HL-60 (cell line): Measurements from ENCODE around the gene ZNF273.

Source experiments
- CTCF ChIP-seq: IDR thresholded peaks from one replicate; pipeline ENCODE4 v1.5.1; 2011; ENCODE audit warnings: low read length, control low read depth, inconsistent platforms; ENCODE audit not compliant: insufficient read depth
- POLR2AphosphoS5 ChIP-seq: IDR thresholded peaks from 2 replicates; pipeline ENCODE4 v1.6.1; 2012; ENCODE audit warnings: low read depth
- REST ChIP-seq: IDR thresholded peaks from 2 replicates; pipeline ENCODE4 v1.6.1; 2012; ENCODE audit warnings: low read depth; ENCODE audit not compliant: insufficient replicate concordance

DNA sequence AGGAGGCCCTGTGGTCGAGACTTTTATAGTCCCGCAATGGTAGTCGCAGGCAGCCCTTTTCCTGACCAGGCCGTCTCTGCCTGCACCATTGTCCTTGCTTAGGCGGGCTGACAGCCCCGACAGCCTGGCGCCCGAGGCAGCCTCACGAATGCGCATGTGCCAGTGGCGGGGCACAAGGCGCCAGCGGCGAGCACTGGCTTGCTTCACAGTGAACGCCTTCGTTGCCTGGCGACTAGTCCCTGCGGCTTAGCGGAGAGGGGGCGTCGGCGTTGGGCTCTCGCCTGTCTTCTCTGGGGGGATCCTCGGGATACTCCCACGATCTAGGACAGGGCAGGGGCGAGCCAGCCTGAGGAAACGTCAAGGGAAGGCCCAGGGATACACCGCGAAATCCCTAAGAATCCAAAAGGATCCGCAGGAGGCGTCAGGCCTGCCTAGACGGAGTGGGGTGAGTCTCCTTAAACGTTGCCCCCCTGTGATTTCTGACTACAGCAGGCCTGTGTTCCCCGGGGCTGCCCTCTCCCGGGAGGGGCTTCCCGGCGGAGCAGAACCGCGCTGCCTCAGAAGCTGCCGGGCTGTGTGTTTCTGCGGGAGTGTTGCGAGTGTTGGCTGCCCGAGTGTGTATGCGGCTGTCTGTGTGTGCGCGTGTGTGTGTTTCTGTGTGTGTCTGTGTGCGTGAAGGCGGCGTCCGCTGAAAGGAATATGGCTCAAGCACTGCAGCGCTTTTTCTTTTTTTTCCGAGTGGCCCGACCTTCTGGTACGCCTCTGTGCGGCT lies 20.5 kb upstream of the ZNF273 start:
- no peak for TF ChIP-seq POLR2AphosphoS5
- TF ChIP-seq CTCF, result no peak
- TF ChIP-seq REST, result no peak
